DOHH2 (cell line): ENCODE results near the gene PCARE.

Source experiments
- H3F3A ChIP-seq: fragments of 200-600 bp; sonication (generic), shearing (Covaris generic); 2 replicates; pipeline ENCODE4 v1.6.0; 2016; ENCODE audit warnings: antibody characterized with exemption, mild to moderate bottlenecking; ENCODE audit not compliant: control insufficient read depth, insufficient read depth
- H3K27ac ChIP-seq: fragments of 200-600 bp; sonication (generic); 2 replicates; pipeline ENCODE4 v1.5.1; 2014; ENCODE audit warnings: low read depth, mild to moderate bottlenecking, low read length, moderate library complexity
- H3K27me3 ChIP-seq: fragments of 200-600 bp; sonication (generic); 2 replicates; pipeline ENCODE4 v1.6.1; 2014; ENCODE audit warnings: mild to moderate bottlenecking, low read length, mixed read lengths; ENCODE audit not compliant: control insufficient read depth
- H3K36me3 ChIP-seq: fragments of 200-600 bp; sonication (generic); 2 replicates; pipeline ENCODE4 v1.6.1; 2014; ENCODE audit warnings: mild to moderate bottlenecking, low read length, moderate library complexity, mixed read lengths; ENCODE audit not compliant: control insufficient read depth
- H3K4me1 ChIP-seq: fragments of 200-600 bp; sonication (generic); 2 replicates; pipeline ENCODE4 v1.6.1; 2014; ENCODE audit warnings: mild to moderate bottlenecking, low read length, mixed read lengths; ENCODE audit not compliant: control insufficient read depth
- H3K4me2 ChIP-seq: fragments of 200-600 bp; sonication (generic); 2 replicates; pipeline ENCODE4 v1.6.0; 2014; ENCODE audit warnings: mild to moderate bottlenecking, low read length, moderate library complexity
- H3K4me3 ChIP-seq: fragments of 200-600 bp; sonication (generic); 2 replicates; pipeline ENCODE4 v1.5.1; 2014; ENCODE audit warnings: mild to moderate bottlenecking, low read length, mixed read lengths
- H3K79me2 ChIP-seq: fragments of 200-600 bp; sonication (generic); 2 replicates; pipeline ENCODE4 v1.6.1; 2014; ENCODE audit warnings: mild to moderate bottlenecking, low read length, mixed read lengths; ENCODE audit not compliant: control insufficient read depth
- H3K9me2 ChIP-seq: fragments of 200-600 bp; sonication (generic); replicated peaks from 2 replicates; pipeline ENCODE4 v1.6.1; 2014; ENCODE audit warnings: mild to moderate bottlenecking, low read length, mixed read lengths; ENCODE audit not compliant: control insufficient read depth
- H3K9me3 ChIP-seq: fragments of 200-600 bp; sonication (generic); 2 replicates; pipeline ENCODE4 v1.6.1; 2014; ENCODE audit warnings: antibody characterized with exemption, low read length, mixed read lengths; ENCODE audit not compliant: control insufficient read depth, insufficient read depth
- H4K20me1 ChIP-seq: fragments of 200-600 bp; sonication (generic); 2 replicates; pipeline ENCODE4 v1.6.0; 2014; ENCODE audit warnings: low read depth, mild to moderate bottlenecking, antibody characterized with exemption, low read length, moderate library complexity; ENCODE audit not compliant: control insufficient read depth, insufficient read depth
- CTCF ChIP-seq: fragments of 200-600 bp; sonication (generic); IDR thresholded peaks from one replicate; pipeline ENCODE4 v1.5.1; 2014; ENCODE audit warnings: antibody characterized with exemption, mild to moderate bottlenecking, low read depth, low read length; ENCODE audit not compliant: poor library complexity, severe bottlenecking
- EZH2phosphoT487 ChIP-seq: fragments of 200-600 bp; sonication (generic); IDR thresholded peaks from 2 replicates; pipeline ENCODE4 v1.6.1; 2017; ENCODE audit warnings: borderline replicate concordance, mild to moderate bottlenecking, antibody characterized with exemption, low read length, moderate library complexity, mixed read lengths

PCARE gene

GRCh38 chr2:29074411-29074810, at the start of gene PCARE:
TSS of gene PCARE (minus strand) at chr2:29074523. CDS start at chr2:29074261, 262 bp downstream.
- Histone ChIP-seq H3K4me2 (no peak within 1 kb of the TSS), H3K9me3 (no peaks in the 10 kb centered on the region), H3K79me2 (no peaks in the 10 kb centered on the region), H3K36me3 (no peaks in the 10 kb centered on the region), H4K20me1 (no peaks in the 10 kb centered on the region), H3K4me1 (no peaks in the 10 kb centered on the region), H3F3A (no peaks in the 10 kb centered on the region), H3K27ac (no peak within 1 kb of the TSS), H3K4me3 (no peak within 1 kb of the TSS), H3K27me3 (no peaks in the 10 kb centered on the region), H3K9me2 (no peaks in the 10 kb centered on the region)
- TF ChIP-seq EZH2phosphoT487 (no peak), CTCF (no peak)

- no peak overlapping the region for H3K27ac ChIP-seq
These were observed 49.5 kb upstream of the PCARE start for GRCh38 chr2:29123617-29124349.

GRCh38 chr2:29120846-29121245, 46.5 kb upstream of the PCARE start:
- no peaks in the 10 kb centered on the region for H3K9me3 ChIP-seq
- no peaks in the 10 kb centered on the region for H3K79me2 ChIP-seq
- H3K27me3 ChIP-seq: peaks cover 18% of the 10 kb centered on the region
- no peak overlapping the region for H3K4me2 ChIP-seq
- TF ChIP-seq EZH2phosphoT487 (no peak), CTCF (no peak)
- H3F3A ChIP-seq: no peaks in the 10 kb centered on the region
- no peaks in the 10 kb centered on the region for H3K9me2 ChIP-seq
- no peak overlapping the region for H3K27ac ChIP-seq
- no peaks in the 10 kb centered on the region for H3K36me3 ChIP-seq
- no peaks in the 10 kb centered on the region for H3K4me1 ChIP-seq
- no peaks in the 10 kb centered on the region for H4K20me1 ChIP-seq
- H3K4me3 ChIP-seq: no peak overlapping the region

More at GRCh38 chr2:29123617-29124349, 49.5 kb upstream of the PCARE start:
- Histone ChIP-seq H3K4me3 (no peak overlapping the region), H3K9me2 (no peaks in the 10 kb centered on the region), H3K9me3 (no peaks in the 10 kb centered on the region), H3K79me2 (no peaks in the 10 kb centered on the region), H3K36me3 (no peaks in the 10 kb centered on the region), H3K4me2 (no peak overlapping the region), H3K27me3 (peaks cover 11% of the 10 kb centered on the region; the same call in 1 of the 2 replicates), H3F3A (no peaks in the 10 kb centered on the region), H3K4me1 (no peaks in the 10 kb centered on the region), H4K20me1 (no peaks in the 10 kb centered on the region)
- TF ChIP-seq CTCF: no peak
- TF ChIP-seq EZH2phosphoT487: no peak
